Loucy (cell line): Measurements from ENCODE around the gene DBN1.

Experiments
- EZH2phosphoT487 ChIP-seq: fragments of 200-600 bp; IDR thresholded peaks from 2 replicates; pipeline ENCODE4 v1.6.1; 2018; ENCODE audit warnings: antibody characterized with exemption, mild to moderate bottlenecking, moderate library complexity, borderline replicate concordance
- TF ChIP-seq, protein P1 (sequence below): fragments of 200-600 bp; sonication (generic); conservative IDR thresholded peaks from 2 replicates; pipeline ENCODE4 v1.5.1; 2014; ENCODE audit warnings: mild to moderate bottlenecking, antibody characterized with exemption, low read length

DNA sequence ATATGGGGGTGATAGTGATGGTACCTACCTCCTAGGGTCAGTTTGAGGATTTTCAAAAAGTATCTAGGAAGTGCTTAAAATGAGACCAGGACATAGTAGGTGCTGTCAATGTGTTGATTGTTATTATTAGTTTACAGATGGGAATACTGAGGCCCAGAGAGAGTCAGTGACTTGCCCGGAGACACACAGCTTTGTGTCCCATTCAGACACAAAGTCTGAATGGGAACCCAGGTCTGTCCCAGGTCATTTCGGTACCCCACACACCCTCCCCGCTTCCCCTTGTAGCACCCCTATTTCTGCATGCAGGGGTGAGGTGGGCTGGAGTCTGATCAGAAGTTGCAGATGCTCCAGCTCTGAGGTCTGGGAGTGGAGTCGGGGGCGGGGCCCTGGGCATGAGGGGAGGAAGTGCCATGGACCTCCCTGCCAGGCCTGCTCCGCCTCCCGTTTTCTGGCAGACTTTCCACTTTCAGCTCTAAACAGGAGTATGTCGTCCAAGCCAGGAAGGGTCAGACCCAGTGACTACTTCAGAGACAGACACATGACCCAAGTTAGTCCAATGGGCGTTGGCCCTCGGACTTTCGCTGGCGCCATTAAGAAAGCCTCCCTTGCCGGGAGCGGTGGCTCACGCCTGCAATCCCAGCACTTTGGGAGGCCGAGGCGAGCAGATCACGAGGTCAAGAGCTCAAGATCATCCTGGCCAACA, 3.2 kb upstream of the DBN1 start:
- TF ChIP-seq, protein P1, sequence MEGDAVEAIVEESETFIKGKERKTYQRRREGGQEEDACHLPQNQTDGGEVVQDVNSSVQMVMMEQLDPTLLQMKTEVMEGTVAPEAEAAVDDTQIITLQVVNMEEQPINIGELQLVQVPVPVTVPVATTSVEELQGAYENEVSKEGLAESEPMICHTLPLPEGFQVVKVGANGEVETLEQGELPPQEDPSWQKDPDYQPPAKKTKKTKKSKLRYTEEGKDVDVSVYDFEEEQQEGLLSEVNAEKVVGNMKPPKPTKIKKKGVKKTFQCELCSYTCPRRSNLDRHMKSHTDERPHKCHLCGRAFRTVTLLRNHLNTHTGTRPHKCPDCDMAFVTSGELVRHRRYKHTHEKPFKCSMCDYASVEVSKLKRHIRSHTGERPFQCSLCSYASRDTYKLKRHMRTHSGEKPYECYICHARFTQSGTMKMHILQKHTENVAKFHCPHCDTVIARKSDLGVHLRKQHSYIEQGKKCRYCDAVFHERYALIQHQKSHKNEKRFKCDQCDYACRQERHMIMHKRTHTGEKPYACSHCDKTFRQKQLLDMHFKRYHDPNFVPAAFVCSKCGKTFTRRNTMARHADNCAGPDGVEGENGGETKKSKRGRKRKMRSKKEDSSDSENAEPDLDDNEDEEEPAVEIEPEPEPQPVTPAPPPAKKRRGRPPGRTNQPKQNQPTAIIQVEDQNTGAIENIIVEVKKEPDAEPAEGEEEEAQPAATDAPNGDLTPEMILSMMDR, result no peak
- no peak for TF ChIP-seq EZH2phosphoT487
